ENCODE data around the gene RCN1. TPM values are rescaled to one million over a fixed set of nuclear protein-coding genes. Genes with fewer than 3 reads are reported as not detected.

Gene RCN1
- total and polyA plus RNA-seq, 2 donors (not counting 3 experiments of a cell fraction or from before 2014, with no cell fraction given), result 174 to 285 TPM

DNA sequence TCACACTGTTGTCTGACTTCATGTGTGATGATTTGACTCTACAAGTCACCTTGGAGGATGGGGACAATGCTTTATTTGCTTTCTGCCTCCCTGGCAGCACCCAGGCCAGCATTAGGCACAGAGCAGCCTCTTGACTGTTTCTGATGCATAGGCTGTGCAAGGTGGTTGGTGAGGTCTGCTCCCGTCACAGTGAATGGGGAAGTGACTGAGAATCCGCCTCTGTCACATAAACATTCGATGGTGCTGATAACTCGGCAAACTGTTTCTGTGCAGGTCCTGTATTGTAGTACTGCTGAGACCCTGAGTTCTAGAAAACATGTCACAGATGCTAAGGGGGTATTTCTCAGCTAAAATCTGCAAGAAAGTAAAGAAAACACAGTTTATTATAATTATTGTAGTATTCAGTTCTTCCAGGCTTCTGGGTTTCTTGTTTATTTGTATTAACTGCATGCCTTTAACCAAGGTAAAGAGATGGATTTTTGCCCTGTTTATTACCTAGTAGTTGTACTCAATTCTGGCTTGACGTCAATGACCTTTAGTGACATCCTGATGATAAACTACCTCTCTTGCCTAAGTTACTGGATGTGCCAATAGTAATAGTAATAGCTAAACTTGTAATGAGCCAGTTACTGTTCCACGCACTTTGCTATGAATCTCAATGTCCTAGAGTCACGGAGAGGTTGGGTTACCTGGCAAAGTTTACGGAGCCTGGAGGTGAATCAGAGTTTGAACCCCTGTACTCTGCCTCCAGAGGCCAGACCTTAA, 24.8 kb upstream of the RCN1 start:
- no peaks in the 10 kb centered on the region for H3K9me1 ChIP-seq (replicated peaks; ENCODE audit: control insufficient read depth, extremely low read depth, insufficient read depth, low read length)
- no peak overlapping the region for H2AFZ ChIP-seq (ENCODE audit: low read depth, low read length)
- no peak for TF ChIP-seq FOS (IDR thresholded peaks at IDR 0.05; ENCODE audit: borderline replicate concordance, insufficient read depth, low read length)
- no peak for TF ChIP-seq MYC (IDR thresholded peaks at IDR 0.05; ENCODE audit: low read depth, low read length)
- no peak for TF ChIP-seq EZH2 (IDR thresholded peaks at IDR 0.05; ENCODE audit: borderline replicate concordance, low read depth, low read length, severe bottlenecking)
- no peak for TF ChIP-seq POLR2AphosphoS5 (IDR thresholded peaks at IDR 0.05; ENCODE audit: insufficient read depth, low read depth, low read length)
- H3K79me2 ChIP-seq (ENCODE audit: control insufficient read depth, insufficient read depth, low read length), result no peaks in the 10 kb centered on the region
- H3K4me3 ChIP-seq (replicated peaks in 1 of 3; ENCODE audit: insufficient read depth in 1 of 3, low read depth in 1 of 3, low read length in 3 of 3), result no peak overlapping the region
- no peak overlapping the region for H3K9ac ChIP-seq (replicated peaks; ENCODE audit: extremely low read depth, insufficient read depth, low read length)
- peaks cover 40 to 53% of the 10 kb centered on the region in 2 experiments for H3K27me3 ChIP-seq (ENCODE audit: control insufficient read depth in 2 of 2, insufficient read depth in 2 of 2, low read length in 2 of 2)
- no TSS peak for BruUV-seq (replicated peaks)
- no peaks in the 10 kb centered on the region for H4K20me1 ChIP-seq (replicated peaks; ENCODE audit: control insufficient read depth, extremely low read depth, insufficient read depth, low read length)
- dilution Hi-C loops (cut with MboI; ENCODE audit: extremely low pct_ligation_motif_present, low sequenced_read_pairs), result no loop called here
- DNase-seq (ENCODE audit: low read depth, low spot score) (no peak), FAIRE-seq (no peak)
- CTCF ChIA-PET, result interaction anchor here (1.0 to 2.3 kb wide), 4 partner anchors 10 to 110 kb away, joined by 3 to 8 read pairs (median 3); no protein-coding TSS in a partner anchor
- no peak overlapping the region for H3K27ac ChIP-seq (ENCODE audit: insufficient read depth, low read depth, low read length)
- no peaks in the 10 kb centered on the region for H3K9me3 ChIP-seq (replicated peaks; ENCODE audit: control insufficient read depth, insufficient read depth, low read length)
- POLR2A ChIA-PET, result no interaction called here
- H3K36me3 ChIP-seq (ENCODE audit: control insufficient read depth in 2 of 2, extremely low read depth in 1 of 2, insufficient read depth in 2 of 2, low read length in 2 of 2), result no peaks in the 10 kb centered on the region
- H3K4me2 ChIP-seq (ENCODE audit: insufficient read depth, low read length), result no peak overlapping the region
- H3K4me1 ChIP-seq (ENCODE audit: control insufficient read depth, extremely low read depth, insufficient read depth, low read length), result no peaks in the 10 kb centered on the region
- intact Hi-C loops (cut with micrococcal nuclease), result no loop called here

DNA sequence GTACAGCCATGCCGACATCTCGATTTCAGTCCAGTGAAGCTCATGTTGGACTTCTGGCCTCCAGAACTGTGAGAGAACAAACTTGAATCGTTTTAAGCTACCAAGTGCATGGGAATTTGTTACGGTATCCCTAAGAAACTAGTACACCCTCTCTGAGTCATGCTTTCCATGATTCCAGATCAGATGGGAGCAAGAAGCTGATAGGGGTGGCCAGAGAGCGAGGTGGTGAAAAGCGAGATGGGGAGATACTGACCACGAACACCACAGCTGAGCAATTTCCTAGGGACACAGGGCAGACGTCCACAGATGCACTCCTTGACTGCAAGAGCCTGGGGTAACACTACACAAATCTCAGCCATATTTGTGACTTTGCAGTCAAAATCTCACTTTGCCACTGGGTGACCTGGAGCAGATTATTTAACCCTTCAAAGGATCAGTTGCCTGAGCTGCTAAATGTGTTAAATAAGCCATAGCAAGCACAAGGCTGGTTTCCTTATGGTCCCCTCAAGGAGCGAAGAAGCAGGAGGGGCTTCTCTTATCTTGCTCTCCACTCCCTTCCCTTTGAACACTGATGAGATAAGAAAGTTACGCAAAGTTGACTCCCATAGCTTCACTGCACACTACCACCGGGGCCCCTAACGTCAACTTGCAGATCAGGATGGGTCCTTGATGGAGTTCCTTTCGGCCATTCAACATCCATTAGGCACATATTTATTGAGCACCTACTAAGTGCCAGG, 22.6 kb upstream of the RCN1 start:
- FAIRE-seq (no peak), DNase-seq (ENCODE audit: low read depth, low spot score) (no peak)
- H2AFZ ChIP-seq (ENCODE audit: low read depth, low read length), result no peak overlapping the region
- no TSS peak for BruUV-seq (replicated peaks)
- H3K9me3 ChIP-seq (replicated peaks; ENCODE audit: control insufficient read depth, insufficient read depth, low read length), result no peaks in the 10 kb centered on the region
- dilution Hi-C loops (cut with MboI; ENCODE audit: extremely low pct_ligation_motif_present, low sequenced_read_pairs) (no loop called here), intact Hi-C loops (cut with micrococcal nuclease) (no loop called here)
- no peak overlapping the region for H3K4me2 ChIP-seq (ENCODE audit: insufficient read depth, low read length)
- ChIA-PET CTCF (interaction anchor here (0.7 to 1.9 kb wide), 4 partner anchors 14 to 107 kb away, joined by 3 to 9 read pairs (median 5); no protein-coding TSS in a partner anchor), POLR2A (no interaction called here)
- peaks cover under 1% of the 10 kb centered on the region for H3K9me1 ChIP-seq (replicated peaks; ENCODE audit: control insufficient read depth, extremely low read depth, insufficient read depth, low read length)
- no peaks in the 10 kb centered on the region for H3K79me2 ChIP-seq (ENCODE audit: control insufficient read depth, insufficient read depth, low read length)
- H3K36me3 ChIP-seq (ENCODE audit: control insufficient read depth in 2 of 2, extremely low read depth in 1 of 2, insufficient read depth in 2 of 2, low read length in 2 of 2), result no peaks in the 10 kb centered on the region
- no peak overlapping the region for H3K4me3 ChIP-seq (replicated peaks in 1 of 3; ENCODE audit: insufficient read depth in 1 of 3, low read depth in 1 of 3, low read length in 3 of 3)
- no peaks in the 10 kb centered on the region for H4K20me1 ChIP-seq (replicated peaks; ENCODE audit: control insufficient read depth, extremely low read depth, insufficient read depth, low read length)
- no peaks in the 10 kb centered on the region for H3K4me1 ChIP-seq (ENCODE audit: control insufficient read depth, extremely low read depth, insufficient read depth, low read length)
- no peak for TF ChIP-seq MYC (IDR thresholded peaks at IDR 0.05; ENCODE audit: low read depth, low read length)
- TF ChIP-seq EZH2 (IDR thresholded peaks at IDR 0.05; ENCODE audit: borderline replicate concordance, low read depth, low read length, severe bottlenecking), result no peak
- TF ChIP-seq, protein P1, sequence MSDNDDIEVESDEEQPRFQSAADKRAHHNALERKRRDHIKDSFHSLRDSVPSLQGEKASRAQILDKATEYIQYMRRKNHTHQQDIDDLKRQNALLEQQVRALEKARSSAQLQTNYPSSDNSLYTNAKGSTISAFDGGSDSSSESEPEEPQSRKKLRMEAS (IDR thresholded peaks at IDR 0.05; ENCODE audit: insufficient read depth, insufficient read length), result no peak
- TF ChIP-seq GATA2 (IDR thresholded peaks at IDR 0.05; ENCODE audit: insufficient read depth, insufficient read length, low read depth, low read length), result no peak
- peaks cover 45 to 52% of the 10 kb centered on the region in 2 experiments for H3K27me3 ChIP-seq (ENCODE audit: control insufficient read depth in 2 of 2, insufficient read depth in 2 of 2, low read length in 2 of 2)
- no peak overlapping the region for H3K27ac ChIP-seq (ENCODE audit: insufficient read depth, low read depth, low read length)
- no peak overlapping the region for H3K9ac ChIP-seq (replicated peaks; ENCODE audit: extremely low read depth, insufficient read depth, low read length)
